Measurements from ENCODE around the gene TBC1D5. TPM values are rescaled to one million over a fixed set of nuclear protein-coding genes. Genes with fewer than 3 reads are reported as not detected.
"Not testable (repeated sequence)": the region's sequence is repeated elsewhere in the genome, so short reads cannot be mapped to it uniquely, and the experiment has no call there.

The TBC1D5 gene
- total RNA-seq, 1 experiment from 2014 or later, result 30.4 TPM

- Histone ChIP-seq H3K9me3 (ENCODE audit: control insufficient read depth, insufficient read depth, low read depth, low read length) (no peaks in the 10 kb centered on the region), H3K4me3 (ENCODE audit: low read depth in 2 of 2, low read length in 2 of 2) (no peak overlapping the region), H3K4me1 (ENCODE audit: control insufficient read depth, insufficient read depth, low read length) (no peaks in the 10 kb centered on the region), H3K27ac (ENCODE audit: low read length) (no peak overlapping the region), H3K36me3 (ENCODE audit: control insufficient read depth, insufficient read depth, low read length) (no peaks in the 10 kb centered on the region), H3K27me3 (ENCODE audit: control insufficient read depth, insufficient read depth, low read length) (no peaks in the 10 kb centered on the region)
- in situ Hi-C loops (cut with HindIII; ENCODE audit: low pct_unique_long_range_greater_than_20kb, low sequenced_read_pairs) (no loop called here), intact Hi-C loops (cut with micrococcal nuclease; ENCODE audit: unreplicated experiment) (no loop called here)
- BruUV-seq (replicated peaks), result no TSS peak
- TF ChIP-seq REST (IDR thresholded peaks at IDR 0.05; ENCODE audit: insufficient read depth in 1 of 2, low read depth in 2 of 2, low read length in 1 of 2) (no peak), SIN3A (IDR thresholded peaks at IDR 0.05; ENCODE audit: borderline replicate concordance, insufficient read depth, low read depth, low read length) (no peak), TCF7L2 (IDR thresholded peaks at IDR 0.05; ENCODE audit: low read depth, low read length) (no peak), POLR2AphosphoS5 (IDR thresholded peaks at IDR 0.05; ENCODE audit: low read depth, low read length) (no peak), CTCF (IDR thresholded peaks at IDR 0.05) (no peak)
- ChIA-PET CTCF (no interaction called here), POLR2A (no interaction called here)
- no peak for DNase-seq (ENCODE audit: low read depth, low spot score)
- no peak for ATAC-seq
Observed at GRCh38 chr3:17352620-17353019, 389.8 kb downstream of the TBC1D5 start.

GRCh38 chr3:17351193-17351592 is 391.2 kb downstream of the TBC1D5 start:
- H3K4me1 ChIP-seq (ENCODE audit: control insufficient read depth, insufficient read depth, low read length); H3K36me3 ChIP-seq (ENCODE audit: control insufficient read depth, insufficient read depth, low read length); ATAC-seq; H3K9me3 ChIP-seq (ENCODE audit: control insufficient read depth, insufficient read depth, low read depth, low read length); DNase-seq (ENCODE audit: low read depth, low spot score); H3K27me3 ChIP-seq (ENCODE audit: control insufficient read depth, insufficient read depth, low read length); POLR2A ChIA-PET; BruUV-seq (replicated peaks); in situ Hi-C loops (cut with HindIII; ENCODE audit: low pct_unique_long_range_greater_than_20kb, low sequenced_read_pairs); H3K27ac ChIP-seq (ENCODE audit: low read length); CTCF ChIA-PET; H3K4me3 ChIP-seq (ENCODE audit: low read depth in 2 of 2, low read length in 2 of 2); intact Hi-C loops (cut with micrococcal nuclease; ENCODE audit: unreplicated experiment): not testable (repeated sequence)

- no peaks in the 10 kb centered on the region for H3K9me3 ChIP-seq (ENCODE audit: control insufficient read depth, insufficient read depth, low read depth, low read length)
- ChIA-PET POLR2A (no interaction called here), CTCF (no interaction called here)
- no peak overlapping the region for H3K4me3 ChIP-seq (ENCODE audit: low read depth in 2 of 2, low read length in 2 of 2)
- in situ Hi-C loops (cut with HindIII; ENCODE audit: low pct_unique_long_range_greater_than_20kb, low sequenced_read_pairs) (no loop called here), intact Hi-C loops (cut with micrococcal nuclease; ENCODE audit: unreplicated experiment) (no loop called here)
- no peaks in the 10 kb centered on the region for H3K4me1 ChIP-seq (ENCODE audit: control insufficient read depth, insufficient read depth, low read length)
- no peaks in the 10 kb centered on the region for H3K36me3 ChIP-seq (ENCODE audit: control insufficient read depth, insufficient read depth, low read length)
- TF ChIP-seq POLR2AphosphoS5 (IDR thresholded peaks at IDR 0.05; ENCODE audit: low read depth, low read length) (no peak), SIN3A (IDR thresholded peaks at IDR 0.05; ENCODE audit: borderline replicate concordance, insufficient read depth, low read depth, low read length) (no peak), CTCF (IDR thresholded peaks at IDR 0.05) (no peak)
- DNase-seq (ENCODE audit: low read depth, low spot score), result no peak
- no peaks in the 10 kb centered on the region for H3K27me3 ChIP-seq (ENCODE audit: control insufficient read depth, insufficient read depth, low read length)
- no peak overlapping the region for H3K27ac ChIP-seq (ENCODE audit: low read length)
- BruUV-seq (replicated peaks), result no TSS peak
- ATAC-seq, result no peak
Observed at GRCh38 chr3:17349093-17349492, 393.3 kb downstream of the TBC1D5 start.

Data from Panc1 (cell line).